ENCODE results near the gene FRMPD4.

The FRMPD4 gene

GRCh38 chrX:12374286-12374685 lies 236.0 kb downstream of the FRMPD4 start:
- no peak for DNase-seq

DNA sequence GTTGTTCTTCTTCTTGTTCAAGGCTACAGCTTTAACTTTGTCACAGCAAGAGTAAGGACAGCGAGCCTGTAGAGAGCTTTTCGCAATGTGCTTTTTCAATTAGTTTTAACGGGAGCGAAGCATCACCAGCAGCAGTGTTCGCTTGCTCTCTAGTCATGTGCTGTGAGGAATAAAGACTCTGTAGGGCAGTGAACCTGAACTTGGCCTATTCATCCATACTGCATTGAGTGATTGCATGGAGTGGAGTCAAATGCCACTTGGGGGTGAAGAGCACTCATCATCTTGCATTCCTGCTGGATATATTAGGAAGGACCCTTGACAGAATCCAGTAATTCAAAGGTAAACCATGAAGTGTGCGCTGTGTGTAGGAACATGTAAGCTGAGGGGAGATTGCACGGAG lies 240.0 kb downstream of the FRMPD4 start:
- DNase-seq, result no peak

GRCh38 chrX:12378706-12379105 lies 240.4 kb downstream of the FRMPD4 start:
- DNase-seq, result no peak

GRCh38 chrX:12379671-12380070 lies 241.4 kb downstream of the FRMPD4 start:
- no peak for DNase-seq

DNA sequence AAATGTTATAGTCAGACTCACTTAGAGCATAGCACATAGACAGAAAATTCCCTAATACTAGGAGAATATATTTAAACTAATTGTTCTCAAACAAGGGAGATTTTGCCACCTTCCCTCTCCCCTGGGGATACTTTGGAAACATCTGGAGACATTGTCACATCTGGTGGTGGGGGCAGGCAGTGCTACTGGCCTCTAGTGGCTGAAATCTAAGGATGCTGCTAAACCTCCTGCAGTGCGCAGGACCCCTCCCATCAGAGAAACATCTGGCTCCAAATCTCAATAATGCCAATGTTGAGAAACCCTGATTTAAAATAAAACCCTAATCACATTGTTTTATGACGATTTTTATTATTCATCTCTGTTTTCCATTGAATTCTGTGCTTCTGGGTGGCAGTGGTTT lies 244.9 kb downstream of the FRMPD4 start:
- no peak for DNase-seq

DNA sequence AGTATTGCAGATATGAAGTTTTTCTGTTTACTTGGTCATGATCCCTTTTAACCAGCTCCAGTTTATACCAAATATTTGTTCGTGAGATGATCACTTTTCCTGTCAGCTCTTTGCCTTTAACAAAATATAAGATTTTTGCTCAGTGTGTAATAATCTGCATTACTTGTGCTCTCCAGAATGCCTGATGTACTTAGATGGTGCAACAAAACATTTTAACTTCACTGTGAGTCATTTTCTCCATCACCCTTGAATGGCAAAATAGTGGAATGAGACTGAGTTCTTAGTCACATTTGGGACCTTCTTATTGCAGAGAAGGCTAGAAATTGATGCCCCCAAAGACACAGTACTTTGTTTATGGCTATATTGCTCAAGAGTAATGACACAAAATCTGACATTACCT lies 252.0 kb downstream of the FRMPD4 start:
- no peak for DNase-seq

DNA sequence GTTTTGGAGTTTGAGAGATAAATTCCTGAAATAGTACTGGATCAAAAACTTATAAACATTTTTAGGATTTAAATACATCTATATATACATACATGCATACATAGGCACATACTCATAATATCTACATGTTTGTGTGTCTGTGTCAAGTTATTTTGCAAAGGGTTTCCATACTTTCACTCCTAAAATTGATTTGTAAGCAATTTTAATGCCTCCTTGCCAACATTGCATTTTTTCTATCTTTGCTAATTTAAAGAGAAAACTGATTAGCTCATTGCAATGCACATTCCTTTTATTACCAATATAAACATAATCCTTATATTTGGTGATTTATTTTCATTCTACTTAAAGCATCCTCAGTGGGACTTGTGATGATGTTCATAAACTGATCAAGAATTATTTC lies 258.3 kb downstream of the FRMPD4 start:
- no peak for DNase-seq

- no peak for DNase-seq
These were observed 261.9 kb downstream of the FRMPD4 start for GRCh38 chrX:12400218-12400617.

GRCh38 chrX:12401252-12401651 lies 263.0 kb downstream of the FRMPD4 start:
- no peak for DNase-seq

DNA sequence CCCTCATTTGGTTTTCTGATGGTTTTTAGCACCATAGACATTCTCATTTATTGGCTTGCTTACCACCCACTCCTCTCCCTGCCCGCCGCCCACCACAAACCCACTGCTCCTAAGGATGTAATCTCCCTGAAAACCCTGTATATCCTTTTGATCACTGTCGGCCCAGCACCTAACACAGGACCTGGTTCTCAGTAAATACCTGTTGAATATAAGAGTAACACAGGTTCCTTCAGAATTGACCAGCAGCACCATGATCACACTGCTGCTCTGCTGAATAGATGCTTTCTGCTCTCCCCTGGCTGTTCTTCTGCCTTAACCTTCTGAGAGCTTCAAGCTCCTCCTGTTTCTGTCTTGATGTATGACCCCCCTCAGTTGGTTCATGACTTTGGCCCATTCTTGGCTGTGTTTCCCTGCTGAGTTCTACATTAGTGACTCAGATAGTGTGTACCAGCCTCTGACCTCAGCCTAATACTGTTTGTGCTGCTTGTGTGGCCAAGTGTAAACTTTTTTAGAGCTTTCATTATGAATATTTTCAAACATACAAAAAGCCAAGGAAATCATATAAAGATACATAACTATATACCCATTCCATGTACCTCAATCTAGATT lies 265.3 kb downstream of the FRMPD4 start:
- DNase-seq, result no peak

DNA sequence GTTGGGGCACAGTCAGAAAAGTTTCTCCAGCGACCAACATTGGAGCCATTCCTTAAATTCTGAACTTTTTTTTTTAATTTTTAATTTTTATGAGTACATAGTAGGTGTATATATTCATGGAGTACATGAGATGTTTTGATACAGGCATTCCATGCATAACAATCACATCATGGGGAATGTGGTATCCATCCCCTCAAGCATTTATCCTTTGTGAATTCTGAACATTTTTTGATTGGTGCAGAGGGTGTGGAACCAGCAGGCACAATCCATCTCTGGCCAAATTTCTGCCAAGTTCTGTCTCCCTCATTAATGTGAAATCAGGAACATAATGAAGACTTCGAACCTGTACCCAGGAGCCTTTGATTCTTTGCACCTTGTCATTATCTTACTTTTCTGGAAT lies 267.0 kb downstream of the FRMPD4 start:
- no peak for DNase-seq

GRCh38 chrX:12410523-12410922 lies 272.2 kb downstream of the FRMPD4 start:
- no peak for DNase-seq

- DNase-seq, result no peak
These were observed 273.6 kb downstream of the FRMPD4 start for GRCh38 chrX:12411831-12412230.

- no peak for DNase-seq
These were observed 274.3 kb downstream of the FRMPD4 start for GRCh38 chrX:12412561-12412960.

DNA sequence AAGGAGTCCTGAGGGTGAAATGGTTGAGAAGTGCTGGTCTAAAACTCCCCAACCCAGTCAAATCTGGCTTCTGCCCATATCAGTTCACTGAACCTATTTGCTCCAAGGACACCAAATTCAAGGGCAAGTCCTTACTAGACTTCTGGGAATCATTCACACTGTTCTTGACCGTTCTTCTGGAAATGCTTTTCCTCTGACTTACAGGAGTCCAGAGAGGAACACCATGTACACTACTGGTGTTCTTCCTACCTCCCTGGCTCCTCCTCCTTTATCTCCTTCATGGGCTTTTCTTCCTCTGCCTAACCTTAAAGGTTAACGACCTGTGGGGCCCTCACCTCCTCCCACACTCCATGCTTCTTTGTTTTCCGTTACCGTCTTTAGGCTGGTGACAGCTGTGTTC lies 281.3 kb downstream of the FRMPD4 start:
- DNase-seq, result no peak

GRCh38 chrX:12421918-12422317 lies 283.6 kb downstream of the FRMPD4 start:
- DNase-seq, result no peak

DNA sequence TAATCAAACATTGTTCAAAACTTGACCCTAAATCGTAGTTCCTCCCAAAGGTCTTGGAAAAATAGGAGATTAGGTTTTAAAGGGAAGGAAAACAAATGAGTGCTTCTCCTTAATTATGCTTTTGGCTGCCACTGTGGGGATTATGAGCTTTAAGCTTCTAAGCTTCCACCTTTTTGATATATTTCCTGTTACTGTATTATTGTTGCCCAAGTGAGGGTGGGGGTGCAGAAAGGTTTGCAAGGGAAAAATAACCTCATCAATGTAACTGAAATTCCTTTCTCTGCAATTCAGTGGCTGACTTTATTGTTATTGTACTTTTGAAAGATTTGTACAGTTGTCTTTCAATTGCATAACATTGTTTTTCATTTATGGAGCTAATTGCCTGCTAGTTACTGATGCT lies 285.1 kb downstream of the FRMPD4 start:
- DNase-seq, result no peak

DNA sequence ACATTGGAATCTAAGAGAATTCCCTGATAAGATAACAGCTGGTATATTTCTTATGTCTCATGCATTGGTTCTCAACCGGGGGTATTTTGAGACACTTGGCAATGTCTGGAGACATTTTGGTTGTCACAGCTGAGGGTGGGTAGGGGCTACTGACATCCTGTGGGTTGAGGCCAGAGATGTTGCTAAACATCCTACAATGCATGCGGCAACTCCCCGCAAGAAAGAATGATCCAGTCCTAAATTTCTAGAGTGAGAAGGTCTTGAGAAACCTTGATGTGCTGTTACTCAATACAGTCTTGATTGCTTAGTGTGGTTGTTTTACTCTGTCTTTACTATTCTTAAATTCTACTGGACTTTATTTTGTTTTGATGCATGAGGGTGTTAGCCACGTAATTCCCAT lies 287.2 kb downstream of the FRMPD4 start:
- no peak for DNase-seq

DNA sequence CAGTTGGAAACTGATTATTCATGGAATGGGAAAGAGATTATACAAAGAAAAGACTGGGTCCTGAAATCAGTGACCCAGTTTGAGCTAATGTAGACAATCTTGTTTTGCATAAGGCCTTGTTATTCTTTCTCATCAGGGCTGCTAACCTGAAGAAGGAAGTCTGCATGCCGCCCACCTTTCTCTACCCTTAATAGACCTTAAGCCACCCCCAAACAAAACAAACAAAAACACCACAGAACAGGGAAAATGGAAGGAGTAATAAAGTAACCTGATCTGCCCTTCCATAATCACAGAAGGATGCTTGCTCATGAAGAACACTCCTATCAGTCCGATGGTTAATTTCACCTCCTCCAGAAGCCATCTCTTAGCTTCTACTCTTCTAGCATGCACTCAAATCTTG lies 288.1 kb downstream of the FRMPD4 start:
- no peak for DNase-seq

DNA sequence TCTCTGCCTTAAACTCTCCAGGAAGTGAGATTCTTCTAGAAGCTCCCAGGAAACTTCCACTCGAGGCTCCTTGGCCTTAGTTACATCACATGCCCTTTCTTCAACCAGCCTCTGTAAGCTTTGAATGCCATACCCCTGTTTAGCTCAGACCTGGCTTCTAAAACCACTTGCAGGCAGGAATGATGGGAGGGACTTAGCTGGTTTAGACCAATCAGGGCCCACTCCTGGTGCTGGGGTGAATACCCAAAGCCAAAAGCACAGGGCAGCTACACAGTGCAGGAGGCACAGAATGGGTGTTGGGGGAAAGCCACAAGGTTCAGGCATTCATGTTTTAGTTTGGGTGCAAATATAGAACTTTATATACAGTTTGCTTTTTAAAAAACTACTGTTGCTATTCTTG lies 296.2 kb downstream of the FRMPD4 start:
- no peak for DNase-seq

DNA sequence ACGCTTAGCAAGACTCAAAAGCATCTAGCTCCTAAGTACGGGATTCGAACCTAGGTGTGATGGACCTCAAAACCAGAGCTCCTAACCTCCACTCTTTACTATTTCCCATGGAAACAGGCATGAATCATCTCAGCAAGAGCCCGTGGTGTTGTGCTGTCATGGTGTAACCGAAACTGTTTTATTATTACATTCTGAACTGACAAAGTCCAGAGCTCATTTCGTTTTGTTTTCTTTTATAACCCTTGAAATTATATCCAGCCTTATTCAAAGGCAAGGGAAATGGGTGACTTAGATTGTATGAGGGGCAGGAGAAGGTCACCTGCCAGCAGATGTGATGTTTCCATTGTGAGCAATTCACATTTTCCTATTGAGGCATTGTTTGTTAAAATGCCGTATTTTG lies 301.1 kb downstream of the FRMPD4 start:
- no peak for DNase-seq

DNA sequence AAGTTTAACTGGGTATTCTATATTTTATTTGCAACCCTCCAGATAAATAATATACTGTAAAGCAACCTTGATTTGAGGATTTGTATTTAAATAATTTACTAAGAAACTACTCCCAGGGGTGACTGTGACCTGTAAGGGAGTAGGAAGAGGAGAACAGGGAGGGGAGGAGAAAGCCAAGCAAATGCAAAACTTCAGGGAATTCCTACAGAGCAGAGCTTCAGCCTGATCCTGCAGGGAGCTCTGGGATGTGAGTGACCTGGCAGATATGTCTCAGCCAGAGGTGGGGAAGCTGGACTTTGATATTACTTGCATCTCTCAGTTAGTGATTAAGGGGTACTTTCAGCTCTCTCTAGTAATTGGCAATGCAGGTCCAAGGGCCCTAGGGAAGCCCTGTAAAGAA lies 302.0 kb downstream of the FRMPD4 start:
- no peak for DNase-seq

DNA sequence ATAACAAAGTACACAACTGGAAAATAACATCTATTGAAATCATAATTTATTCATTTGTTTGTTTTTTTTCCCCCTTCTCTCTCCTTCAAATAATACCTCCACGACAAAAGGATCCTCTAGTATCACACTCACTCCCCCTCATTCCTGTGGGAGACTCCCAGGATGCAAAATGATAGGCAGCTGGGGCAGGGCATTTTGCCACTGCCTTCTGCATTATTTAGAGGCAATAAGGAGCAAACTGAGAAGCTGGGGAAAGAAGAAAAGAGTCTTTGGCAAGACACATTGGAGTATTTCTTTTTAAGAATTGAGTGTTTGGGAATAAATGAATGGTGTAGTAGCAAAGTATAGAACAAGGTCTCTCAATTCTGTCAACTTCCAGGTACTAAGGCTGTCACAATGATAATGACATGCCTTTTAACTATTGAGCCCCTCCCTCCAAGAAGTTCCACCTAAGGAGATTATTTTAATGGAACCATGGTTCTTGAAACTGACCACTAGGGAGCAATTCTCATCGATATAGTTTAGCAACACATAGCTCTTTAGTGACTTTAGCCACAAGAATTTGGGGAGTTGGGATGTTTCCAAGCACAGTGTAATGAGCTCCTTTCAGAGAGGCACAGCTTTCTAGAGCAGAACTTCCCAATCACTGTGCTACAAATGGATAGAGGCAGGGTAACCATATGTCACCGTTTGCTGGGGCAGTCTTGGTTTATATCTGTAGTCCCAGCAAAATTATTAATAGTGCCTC lies 303.3 kb downstream of the FRMPD4 start:
- DNase-seq, result no peak

GRCh38 chrX:12443534-12444098 lies 305.3 kb downstream of the FRMPD4 start:
- no peak for DNase-seq
